GM23338 (cell line): ENCODE results near the gene UBN1. TPM values are rescaled to one million over a fixed set of nuclear protein-coding genes. Genes with fewer than 3 reads are reported as not detected.

Experiments used
- ATAC-seq: fragments of 200-7000 bp; cut with Tn5 transposase; 3 replicates; pipeline ENCODE4 v1.9.1; 2020
- DNase-seq: peaks from one replicate; pipeline ENCODE4 v3.0.0-alpha.2; 2015; ENCODE audit warnings: low spot score
- H2AFZ ChIP-seq: fragments of 200-600 bp; sonication (generic); 2 replicates; pipeline ENCODE4 v1.8.0; 2016; ENCODE audit warnings: antibody characterized with exemption, mild to moderate bottlenecking, moderate library complexity
- H3F3A ChIP-seq: fragments of 200-600 bp; sonication (generic); replicated peaks from 2 replicates; pipeline ENCODE4 v1.8.0; 2017; ENCODE audit warnings: antibody characterized with exemption, mixed run types, low read depth
- H3K27ac ChIP-seq: fragments of 200-600 bp; sonication (generic); 2 replicates; pipeline ENCODE4 v1.6.1; 2016; ENCODE audit warnings: low read depth
- H3K27me3 ChIP-seq: fragments of 200-600 bp; sonication (generic); 2 replicates; pipeline ENCODE4 v1.8.0; 2016; ENCODE audit warnings: mild to moderate bottlenecking, mixed run types, moderate library complexity; ENCODE audit not compliant: insufficient read depth
- H3K36me3 ChIP-seq: fragments of 200-600 bp; sonication (generic); 2 replicates; pipeline ENCODE4 v1.8.0; 2016; ENCODE audit warnings: mild to moderate bottlenecking; ENCODE audit not compliant: insufficient read depth
- H3K4me1 ChIP-seq: fragments of 200-600 bp; sonication (generic); 2 replicates; pipeline ENCODE4 v1.8.0; 2016; ENCODE audit warnings: mild to moderate bottlenecking, moderate library complexity; ENCODE audit not compliant: insufficient read depth
- H3K4me2 ChIP-seq: fragments of 200-600 bp; sonication (generic); 2 replicates; pipeline ENCODE4 v1.7.1; 2017; ENCODE audit warnings: mixed run types
- H3K4me3 ChIP-seq: fragments of 200-600 bp; sonication (generic); 2 replicates; pipeline ENCODE4 v1.6.1; 2016; ENCODE audit warnings: mixed run types
- H3K79me2 ChIP-seq: fragments of 200-600 bp; sonication (generic); replicated peaks from 2 replicates; pipeline ENCODE4 v1.8.0; 2017; ENCODE audit warnings: mild to moderate bottlenecking; ENCODE audit not compliant: insufficient read depth
- H3K9me2 ChIP-seq: fragments of 200-600 bp; sonication (generic); 2 replicates; pipeline ENCODE4 v1.8.0; 2017; ENCODE audit not compliant: insufficient read depth
- H4K20me1 ChIP-seq: fragments of 200-600 bp; sonication (generic); replicated peaks from 2 replicates; pipeline ENCODE4 v1.8.0; 2017; ENCODE audit warnings: mild to moderate bottlenecking; ENCODE audit not compliant: insufficient read depth
- H3K27ac Mint-ChIP-seq: 2 replicates; pipeline ENCODE4 v1.8.0; 2020; ENCODE audit warnings: inconsistent platforms, mild to moderate bottlenecking, moderate library complexity, mixed read lengths
- H3K27me3 Mint-ChIP-seq: 3 replicates; pipeline ENCODE4 v1.8.0; 2022; ENCODE audit warnings: low read depth, mild to moderate bottlenecking, moderate library complexity, mixed read lengths, inconsistent platforms; ENCODE audit not compliant: insufficient read depth, poor library complexity
- H3K36me3 Mint-ChIP-seq: 3 replicates; pipeline ENCODE4 v1.8.0; 2021; ENCODE audit warnings: low read depth, mild to moderate bottlenecking, inconsistent platforms, moderate library complexity, mixed read lengths
- H3K4me1 Mint-ChIP-seq: 3 replicates; pipeline ENCODE4 v1.8.0; 2020; ENCODE audit warnings: mild to moderate bottlenecking, inconsistent platforms, mixed read lengths
- H3K4me3 Mint-ChIP-seq: 3 replicates; pipeline ENCODE4 v1.8.0; 2021; ENCODE audit warnings: moderate library complexity, mild to moderate bottlenecking, inconsistent platforms, mixed read lengths
- H3K9me3 Mint-ChIP-seq: 3 replicates; pipeline ENCODE4 v1.8.0; 2020; ENCODE audit warnings: moderate library complexity, mild to moderate bottlenecking, inconsistent platforms, mixed read lengths
- CREB1 ChIP-seq: fragments of 250-450 bp; sonication (Bioruptor Pico); IDR thresholded peaks from 2 replicates; pipeline ENCODE4 v1.5.0; 2020; ENCODE audit warnings: low read depth, mild to moderate bottlenecking, moderate library complexity
- CTCF ChIP-seq, 2 experiments: fragments of 200-600 bp in 1 of 2; sonication (generic) in 1 of 2; conservative IDR thresholded peaks; 2 replicates each; pipeline versions ENCODE4 v1.5.1 to v1.6.1; 2016 to 2017; ENCODE audit warnings: antibody characterized with exemption in 2 of 2, low read depth in 2 of 2, mild to moderate bottlenecking in 2 of 2, moderate library complexity in 1 of 2
- ETS1 ChIP-seq: IDR thresholded peaks from 2 replicates; pipeline ENCODE4 v1.6.1; 2016; ENCODE audit warnings: antibody characterized with exemption
- EZH2 ChIP-seq: fragments of 200-600 bp; sonication (generic); IDR thresholded peaks from one replicate; pipeline ENCODE4 v1.8.0; 2017; ENCODE audit warnings: antibody characterized with exemption, mild to moderate bottlenecking, low read depth; ENCODE audit not compliant: unreplicated experiment
- EZH2phosphoT487 ChIP-seq: fragments of 200-600 bp; sonication (generic); IDR thresholded peaks from one replicate; pipeline ENCODE4 v1.8.1; 2018; ENCODE audit warnings: antibody characterized with exemption; ENCODE audit not compliant: unreplicated experiment
- JUNB ChIP-seq: IDR thresholded peaks from one replicate; pipeline ENCODE4 v1.6.1; 2016; ENCODE audit warnings: antibody characterized with exemption; ENCODE audit not compliant: unreplicated experiment
- NANOG ChIP-seq: IDR thresholded peaks from 2 replicates; pipeline ENCODE4 v1.6.1; 2016; ENCODE audit warnings: antibody characterized with exemption, borderline replicate concordance
- POLR2AphosphoS5 ChIP-seq: IDR thresholded peaks from 2 replicates; pipeline ENCODE4 v1.6.1; 2016; ENCODE audit warnings: antibody characterized with exemption, low read depth
- REST ChIP-seq: IDR thresholded peaks from one replicate; pipeline ENCODE4 v1.6.1; 2018; ENCODE audit warnings: antibody characterized with exemption; ENCODE audit not compliant: unreplicated experiment
- STAT1 ChIP-seq: IDR thresholded peaks from one replicate; pipeline ENCODE4 v1.6.1; 2016; ENCODE audit warnings: antibody characterized with exemption; ENCODE audit not compliant: unreplicated experiment
- ZNF114 ChIP-seq: fragments of 250-450 bp; sonication (Bioruptor Pico); IDR thresholded peaks from 2 replicates; pipeline ENCODE4 v1.5.0; 2020; ENCODE audit warnings: mild to moderate bottlenecking, moderate library complexity
- ZNF331 ChIP-seq: fragments of 250-450 bp; sonication (Bioruptor Pico); IDR thresholded peaks from 2 replicates; pipeline ENCODE4 v1.5.0; 2020; ENCODE audit warnings: low read depth, mild to moderate bottlenecking, moderate library complexity
- ZNF462 ChIP-seq: fragments of 250-450 bp; sonication (Bioruptor Pico); IDR thresholded peaks from 2 replicates; pipeline ENCODE4 v1.5.0; 2020; ENCODE audit warnings: mild to moderate bottlenecking, moderate library complexity
- polyA plus RNA-seq: library from polyadenylated mRNA; unstranded; fragments of >200 nt; fragmentation: Nextera tagmentation; extraction: Ambion mirVana; gene quantifications from 2 replicates; pipeline ENCODE4 v1.2.1, GENCODE V29; 2016
- total RNA-seq: library from RNA; depleted of rRNA; stranded (reverse); fragments of >200 nt; shearing (Covaris generic); gene quantifications from 2 replicates; pipeline ENCODE4 v1.2.3, GENCODE V29; 2014

Gene UBN1
- total and polyA plus RNA-seq, 2 experiments from 2014 or later: 18.3 to 46.8 TPM

GRCh38 chr16:4840984-4841383 is 6.3 kb upstream of the UBN1 start:
- Histone ChIP-seq H3K4me2 (no peak overlapping the region), H3K9me2 (no peaks in the 10 kb centered on the region), H3K27me3 (no peaks in the 10 kb centered on the region), H3K4me1 (peaks cover 4% of the 10 kb centered on the region), H3K4me3 (no peak overlapping the region), H3K27ac (no peak overlapping the region), H2AFZ (no peak overlapping the region), H4K20me1 (peaks cover 27% of the 10 kb centered on the region), H3F3A (peaks cover 17% of the 10 kb centered on the region; the same call in 1 of the 2 replicates), H3K79me2 (peaks cover 39% of the 10 kb centered on the region), H3K36me3 (peaks cover 57% of the 10 kb centered on the region)
- DNase-seq: no peak
- H3K36me3 Mint-ChIP-seq: peaks cover 85% of the 10 kb centered on the region
- H3K27ac Mint-ChIP-seq: no peak overlapping the region
- H3K4me3 Mint-ChIP-seq: no peak overlapping the region
- ATAC-seq: no peak
- peaks cover 2% of the 10 kb centered on the region; the same call in 2 of the 3 replicates for H3K4me1 Mint-ChIP-seq
- no peak for TF ChIP-seq ZNF331 (CRISPR knock-in tag)
- no peak for TF ChIP-seq NANOG
- no peak for TF ChIP-seq ZNF462
- no peak for TF ChIP-seq STAT1
- TF ChIP-seq CREB1: no peak
- no peak for TF ChIP-seq EZH2phosphoT487
- no peak for TF ChIP-seq CTCF (conservative IDR thresholded peaks at IDR 0.05; ENCODE audit: low read depth in 2 of 2)
- no peak for TF ChIP-seq JUNB
- TF ChIP-seq EZH2: no peak
- TF ChIP-seq ETS1: no peak
- no peak for TF ChIP-seq REST
- no peak for TF ChIP-seq POLR2AphosphoS5
- TF ChIP-seq ZNF114 (CRISPR knock-in tag): no peak
- H3K9me3 Mint-ChIP-seq: no peaks in the 10 kb centered on the region
- H3K27me3 Mint-ChIP-seq: peaks cover 2% of the 10 kb centered on the region
